WTC11 (cell line): ENCODE results near the gene GPR85. TPM values are rescaled to one million over a fixed set of nuclear protein-coding genes. Genes with fewer than 3 reads are reported as not detected.

ENCODE experiments used
- total RNA-seq: library from RNA; stranded (reverse); gene quantifications from 3 replicates; pipeline ENCODE4 v1.2.3, GENCODE V29; 2021

Gene GPR85
- total RNA-seq, 1 experiment from 2014 or later, result 0.09 TPM

Other genes with a start within 250 kb of the GPR85 start
- gene SMIM30, start 31.7 kb upstream of the GPR85 start, total RNA-seq, result 44.8 to 47.9 TPM (median 47.2 TPM) in 3 replicates